K562 (cell line): ENCODE data around the gene MCM7. TPM values are rescaled to one million over a fixed set of nuclear protein-coding genes. Genes with fewer than 3 reads are reported as not detected.

Experiments used
- ATAC-seq: fragments of 200-7000 bp; cut with Tn5 transposase; 3 replicates; pipeline ENCODE4 v1.9.1; 2020; ENCODE audit warnings: moderate library complexity
- BruUV-seq: library from RNA; stranded (reverse); fragments of 400-500 nt; replicated peaks from 2 replicates; lab custom pipeline; 2021; lab: Mats Ljungman, UMichigan
- CTCF ChIA-PET: fragments of 300-600 bp; formaldehyde crosslinking; extraction: SDS; loops from one replicate; lab custom pipeline; 2021; ENCODE audit warnings: low intra/inter-chr PET ratio; lab: Yijun Ruan, JAX
- POLR2A ChIA-PET: fragments of 300-600, 350-650 bp; sonication (Branson Sonifier 250); formaldehyde crosslinking; extraction: SDS; loops from one replicate; lab custom pipeline; 2021; ENCODE audit warnings: antibody characterized with exemption, inconsistent platforms; lab: Yijun Ruan, JAX
- DNase-seq, 4 experiments: peaks; one replicate each; pipeline versions ENCODE4 v3.0.0 to v3.0.0-alpha.2; 2011 to 2018; ENCODE audit warnings: low spot score in 3 of 4, mixed read lengths in 3 of 4; ENCODE audit errors: extremely low read depth in 1 of 4
- FAIRE-seq: peaks from 2 replicates; lab custom pipeline; 2011; peaks lifted over from hg19 to GRCh38; lab: Jason Lieb, UNC
- H2AFZ ChIP-seq: 2 replicates; pipeline ENCODE4 v1.6.0; 2011; ENCODE audit warnings: low read depth, low read length, control low read depth, inconsistent platforms
- H3K27ac ChIP-seq: fragments of 200-600 bp; 3 replicates; pipeline ENCODE4 v1.8.0; 2011; ENCODE audit warnings: low read depth, mild to moderate bottlenecking, control low read depth, inconsistent platforms, low read length, moderate library complexity, mixed read lengths; ENCODE audit errors: extremely low read depth
- H3K27me3 ChIP-seq, 2 experiments: fragments of 300-600 bp in 1 of 2; 2 replicates in 1 of 2; 3 replicates in 1 of 2; pipeline versions ENCODE4 v1.6.0 to v1.8.0; 2011; ENCODE audit warnings: inconsistent platforms in 2 of 2, low read length in 2 of 2, mild to moderate bottlenecking in 1 of 2, mixed read lengths in 1 of 2, moderate library complexity in 1 of 2; ENCODE audit not compliant: control insufficient read depth in 2 of 2, insufficient read depth in 2 of 2
- H3K36me3 ChIP-seq: fragments of 300-600 bp; 3 replicates; pipeline ENCODE4 v1.8.0; 2011; ENCODE audit warnings: mild to moderate bottlenecking, low read length, inconsistent platforms; ENCODE audit not compliant: control insufficient read depth, insufficient read depth
- H3K4me1 ChIP-seq, 2 experiments: fragments of 200-600 bp in 1 of 2; replicated peaks in 1 of 2; 2 replicates in 1 of 2; 3 replicates in 1 of 2; pipeline versions ENCODE4 v1.5.1 to v1.8.0; 2011; ENCODE audit warnings: inconsistent platforms in 2 of 2, low read length in 2 of 2, mild to moderate bottlenecking in 1 of 2, mixed read lengths in 1 of 2, moderate library complexity in 1 of 2; ENCODE audit not compliant: control insufficient read depth in 2 of 2, insufficient read depth in 2 of 2
- H3K4me2 ChIP-seq: 2 replicates; pipeline ENCODE4 v1.6.1; 2011; ENCODE audit warnings: low read length, control low read depth, inconsistent platforms, mixed read lengths; ENCODE audit not compliant: insufficient read depth
- H3K4me3 ChIP-seq: fragments of 200-600 bp; sonication (generic), shearing (Covaris generic); 2 replicates; pipeline ENCODE4 v1.5.1; 2016; ENCODE audit warnings: control low read depth, inconsistent platforms
- H3K79me2 ChIP-seq: fragments of 200-600 bp; 3 replicates; pipeline ENCODE4 v1.8.0; 2011; ENCODE audit warnings: low read length, inconsistent platforms; ENCODE audit not compliant: control insufficient read depth, insufficient read depth
- H3K9ac ChIP-seq, 2 experiments: 2 replicates each; pipeline versions ENCODE4 v1.6.0 to v1.6.1; 2011; ENCODE audit warnings: low read depth in 2 of 2, low read length in 2 of 2, control low read depth in 1 of 2, inconsistent platforms in 1 of 2, mild to moderate bottlenecking in 1 of 2, mixed read lengths in 1 of 2; ENCODE audit not compliant: insufficient read depth in 1 of 2
- H3K9me1 ChIP-seq: one replicate; pipeline ENCODE4 v1.6.0; 2011; ENCODE audit warnings: inconsistent platforms, mild to moderate bottlenecking, low read length, moderate library complexity; ENCODE audit not compliant: control insufficient read depth, insufficient read depth
- H3K9me3 ChIP-seq: replicated peaks from 2 replicates; pipeline ENCODE4 v1.5.1; 2011; ENCODE audit warnings: low read depth, low read length, inconsistent platforms; ENCODE audit not compliant: control insufficient read depth, insufficient read depth
- H4K20me1 ChIP-seq: replicated peaks from 2 replicates; pipeline ENCODE4 v1.6.1; 2011; ENCODE audit warnings: low read length, inconsistent platforms, mixed read lengths; ENCODE audit not compliant: control insufficient read depth, insufficient read depth
- CBFB ChIP-seq: sonication (generic); formaldehyde crosslinking; IDR thresholded peaks from 2 replicates; pipeline ENCODE4 v1.4.0; 2020; ENCODE audit warnings: mild to moderate bottlenecking, missing genetic modification reagents
- E2F6 ChIP-seq, 2 experiments: IDR thresholded peaks; 2 replicates each; pipeline ENCODE4 v1.6.1; 2011; ENCODE audit warnings: borderline replicate concordance in 1 of 2, control low read depth in 1 of 2, low read depth in 1 of 2, low read length in 1 of 2, mild to moderate bottlenecking in 1 of 2, mixed read lengths in 1 of 2, moderate library complexity in 1 of 2; ENCODE audit not compliant: insufficient read depth in 1 of 2, insufficient read length in 1 of 2, poor library complexity in 1 of 2, severe bottlenecking in 1 of 2; ENCODE audit errors: extremely low read depth in 1 of 2
- ETV5 ChIP-seq: sonication (generic); formaldehyde crosslinking; IDR thresholded peaks from 2 replicates; pipeline ENCODE4 v1.4.0; 2020; ENCODE audit warnings: low read depth, mild to moderate bottlenecking, missing genetic modification reagents
- L3MBTL2 ChIP-seq: fragments of 450-650 bp; IDR thresholded peaks from 2 replicates; pipeline ENCODE4 v1.6.1; 2016; ENCODE audit warnings: mild to moderate bottlenecking, moderate library complexity
- NR3C1 ChIP-seq: sonication (generic); formaldehyde crosslinking; IDR thresholded peaks from 2 replicates; pipeline ENCODE4 v1.8.1; 2022; ENCODE audit warnings: missing genetic modification reagents
- POLR2B ChIP-seq: fragments of 450-650 bp; IDR thresholded peaks from 2 replicates; pipeline ENCODE4 v1.6.1; 2018; ENCODE audit warnings: low read depth; ENCODE audit not compliant: partially characterized antibody
- RERE ChIP-seq: sonication (generic); formaldehyde crosslinking; IDR thresholded peaks from 2 replicates; pipeline ENCODE4 v1.8.0; 2023; ENCODE audit warnings: missing genetic modification reagents, mild to moderate bottlenecking, borderline replicate concordance
- SPI1 ChIP-seq: IDR thresholded peaks from 2 replicates; pipeline ENCODE4 v1.6.1; 2011; ENCODE audit warnings: low read depth, low read length, control low read depth, borderline replicate concordance
- ZNF75A ChIP-seq: fragments of 450-650 bp; formaldehyde crosslinking; IDR thresholded peaks from 2 replicates; pipeline ENCODE4 v1.4.0; 2020; ENCODE audit warnings: mild to moderate bottlenecking
- WGBS: fragments of 100-300 bp; shearing (Covaris generic); methylation state at CpG from one replicate; pipeline ENCODE4 v1.1.6; 2016; ENCODE audit warnings: low coverage, mixed read lengths; ENCODE audit not compliant: insufficient coverage; ENCODE audit errors: missing lambda C conversion rate; 5-methylcytosine and 5-hydroxymethylcytosine counted together
- in situ Hi-C: fragments of 300-500 bp; cut with MboI; formaldehyde crosslinking; loops from 4 replicates; pipeline ENCODE4 v1.15.0; 2018; ENCODE audit warnings: inconsistent platforms, mixed read lengths
- intact Hi-C: fragments of 100-400 bp; cut with micrococcal nuclease; formaldehyde crosslinking; loops from 2 replicates; pipeline ENCODE4 v1.14.2; 2022
- polyA plus RNA-seq, 8 experiments: library from polyadenylated mRNA; depleted of rRNA in 4 of 8; stranded (reverse) in 5 of 8; unstranded in 3 of 8; fragments of >200 nt; fragmentation: Nextera tagmentation in 2 of 8; fragmentation: Illumina TruSeq in 1 of 8; extraction: Ambion mirVana in 2 of 8; extraction: Trizol in 1 of 8; gene quantifications; 2 replicates each; pipeline versions ENCODE4 v1.2.1 to v1.2.3, GENCODE V29; 2011 to 2014; ENCODE audit warnings: inconsistent platforms in 1 of 8, missing spikeins in 1 of 8
- total RNA-seq, 7 experiments: library from RNA; depleted of rRNA in 6 of 7; stranded (reverse); fragments of >200 nt in 6 of 7; fragmentation: Illumina TruSeq in 2 of 7; extraction: Trizol in 2 of 7; gene quantifications; 2 replicates each; pipeline versions ENCODE4 v1.2.1 to v1.2.3, GENCODE V29; 2011 to 2021; ENCODE audit warnings: low replicate concordance in 1 of 7

MCM7 gene
- total and polyA plus RNA-seq, 9 of the 15 experiments (the other 6 are each of a cell fraction or from before 2014, with no cell fraction given), result 329 to 856 (median 437) TPM

GRCh38 chr7:100064162-100064561 is 37.0 kb downstream of the MCM7 start (continued):
- TF ChIP-seq E2F6 (IDR thresholded peaks at IDR 0.05; ENCODE audit: borderline replicate concordance in 1 of 2, extremely low read depth in 1 of 2, insufficient read depth in 1 of 2, insufficient read length in 1 of 2, low read depth in 1 of 2, low read length in 1 of 2, poor library complexity in 1 of 2, severe bottlenecking in 1 of 2) (peak; percentile 13 to 61), ETV5 (CRISPR knock-in tag) (0 out of 2 replicates have a peak, but pooled peaks have one; percentile 29), ZNF75A (peak; percentile 98), L3MBTL2 (peak; percentile 8; the same call in 1 of the 2 replicates)
- TF ChIP-seq, all 486 proteins: peak for 7

- intact Hi-C loops, result no loop called here
- ChIA-PET CTCF (no interaction called here), POLR2A (interaction anchor here (0.6 to 4.6 kb wide), 10 partner anchors 10 to 733 kb away, joined by 3 to 32 read pairs (median 4); partner anchors contain the start of genes MCM7 and ZSCAN21)
- no peaks in the 10 kb centered on the region for H3K79me2 ChIP-seq
- H3K4me1 ChIP-seq, result peaks cover 5 to 19% of the 10 kb centered on the region in 2 experiments; a peak in 3 of 5 replicates
- DNase-seq (no peak), ATAC-seq (no peak), FAIRE-seq (no peak)
- H2AFZ ChIP-seq, result no peak overlapping the region
- no peak overlapping the region for H3K4me2 ChIP-seq
- H3K36me3 ChIP-seq, result peaks cover 47% of the 10 kb centered on the region
- H3K4me3 ChIP-seq, result no peak overlapping the region
- no peaks in the 10 kb centered on the region for H4K20me1 ChIP-seq
- 87% methylated on average over 4 of the region's 4 CpGs for WGBS
- no TSS peak for BruUV-seq
- H3K27ac ChIP-seq, result no peak overlapping the region
- H3K9me1 ChIP-seq, result no peaks in the 10 kb centered on the region
- in situ Hi-C loops, result no loop called here
- H3K9ac ChIP-seq, result no peak overlapping the region
- H3K9me3 ChIP-seq, result no peaks in the 10 kb centered on the region; the same call in 1 of the 2 replicates
- H3K27me3 ChIP-seq, result no peaks in the 10 kb centered on the region
- TF ChIP-seq POLR2B (no peak), CBFB (no peak), RERE (CRISPR knock-in tag) (no peak), SPI1 (no peak), NR3C1 (CRISPR knock-in tag) (no peak)
Observed at GRCh38 chr7:100063376-100063775, 37.8 kb downstream of the MCM7 start.
